ENCODE results near the gene CXXC1. TPM values are rescaled to one million over a fixed set of nuclear protein-coding genes. Genes with fewer than 3 reads are reported as not detected.
"Not testable (repeated sequence)": the region's sequence is repeated elsewhere in the genome, so short reads cannot be mapped to it uniquely, and the experiment has no call there.

The CXXC1 gene
- total RNA-seq, 1 donor from 2014 or later = 42.5 TPM

- no peak for DNase-seq (ENCODE audit: low spot score)
Observed at GRCh38 chr18:50298443-50299284, 11.2 kb upstream of the CXXC1 start.

- peak; percentile 91 for DNase-seq (ENCODE audit: low spot score)
Observed at GRCh38 chr18:50297621-50298442, 10.3 kb upstream of the CXXC1 start.

GRCh38 chr18:50293039-50293438, 5.5 kb upstream of the CXXC1 start:
- no peak for DNase-seq (ENCODE audit: low spot score)

- DNase-seq (ENCODE audit: low spot score) = no peak
Observed at GRCh38 chr18:50289108-50289443, 1.6 kb upstream of the CXXC1 start.

GRCh38 chr18:50288348-50289107, 1.0 kb upstream of the CXXC1 start:
- not testable (repeated sequence) for DNase-seq (ENCODE audit: low spot score)

GRCh38 chr18:50287028-50287440, 458 bp downstream of the CXXC1 start:
- DNase-seq (ENCODE audit: low spot score) = peak; percentile 88

- DNase-seq (ENCODE audit: low spot score) = peak; percentile 87
Observed at GRCh38 chr18:50286391-50287027, 983 bp downstream of the CXXC1 start.

GRCh38 chr18:50285631-50286321, 1.7 kb downstream of the CXXC1 start:
- no peak for DNase-seq (ENCODE audit: low spot score)

- no peak for DNase-seq (ENCODE audit: low spot score)
Observed at GRCh38 chr18:50285071-50285470, 2.4 kb downstream of the CXXC1 start.

- no peak for DNase-seq (ENCODE audit: low spot score)
Observed at GRCh38 chr18:50284255-50284885, 3.1 kb downstream of the CXXC1 start.

- DNase-seq (ENCODE audit: low spot score) = no peak
Observed at GRCh38 chr18:50283469-50284209, 3.9 kb downstream of the CXXC1 start.

- DNase-seq (ENCODE audit: low spot score) = peak; percentile 87
Observed at GRCh38 chr18:50282521-50283335, 4.8 kb downstream of the CXXC1 start.

- DNase-seq (ENCODE audit: low spot score) = peak; percentile 88
Observed at GRCh38 chr18:50281972-50282520, 5.4 kb downstream of the CXXC1 start.

GRCh38 chr18:50281295-50281971, 6.1 kb downstream of the CXXC1 start, which contains the start of gene MBD1:
MBD1 (minus strand) TSS chr18:50281523; CDS start chr18:50279992, 1,531 bp downstream.
- DNase-seq (ENCODE audit: low spot score) = peak; percentile 98

- DNase-seq (ENCODE audit: low spot score) = no peak
Observed at GRCh38 chr18:50280707-50281294, 6.7 kb downstream of the CXXC1 start.

GRCh38 chr18:50279752-50280151, 7.7 kb downstream of the CXXC1 start:
- DNase-seq (ENCODE audit: low spot score) = no peak

GRCh38 chr18:50277942-50278341, 9.6 kb downstream of the CXXC1 start:
- no peak for DNase-seq (ENCODE audit: low spot score)

Data from mesenteric fat pad (tissue), 1 donor.